Vagina (tissue), 2 donors: ENCODE measurements around the gene PCNA. TPM values are rescaled to one million over a fixed set of nuclear protein-coding genes. Genes with fewer than 3 reads are reported as not detected.

Experiments
- DNase-seq, 2 donors: peaks; one replicate each; pipeline ENCODE4 v3.0.0-alpha.2; 2017; ENCODE audit errors: extremely low spot score in 2 of 2
- H3K27ac ChIP-seq: fragments of 200-600 bp; sonication (generic); one replicate; pipeline ENCODE4 v1.5.1; 2019
- H3K27me3 ChIP-seq: fragments of 200-600 bp; sonication (generic); one replicate; pipeline ENCODE4 v1.5.1; 2019
- H3K36me3 ChIP-seq, 2 donors: fragments of 200-600 bp; sonication (generic); one replicate each; pipeline ENCODE4 v1.5.1; 2017 to 2019
- H3K4me1 ChIP-seq: fragments of 200-600 bp; sonication (generic); one replicate; pipeline ENCODE4 v1.5.1; 2019
- H3K4me3 ChIP-seq, 2 donors: fragments of 200-600 bp; sonication (generic); 1 replicate in 1 of 2; 2 replicates in 1 of 2; pipeline ENCODE4 v1.5.1; 2016 to 2019
- H3K9me3 ChIP-seq: fragments of 200-600 bp; sonication (generic); one replicate; pipeline ENCODE4 v1.5.1; 2019
- CTCF ChIP-seq, 3 experiments: fragments of 450-650 bp in 2 of 3; fragments of 200-600 bp in 1 of 3; sonication (generic) in 1 of 3; IDR thresholded peaks; one replicate each; pipeline ENCODE4 v1.5.1; 2017 to 2019; ENCODE audit warnings: antibody characterized with exemption in 3 of 3, mild to moderate bottlenecking in 2 of 3, moderate library complexity in 2 of 3
- POLR2A ChIP-seq, 2 donors: fragments of 450-650 bp; IDR thresholded peaks; one replicate each; pipeline ENCODE4 v1.6.1; 2017; ENCODE audit warnings: antibody characterized with exemption in 2 of 2, mild to moderate bottlenecking in 2 of 2, moderate library complexity in 2 of 2
- POLR2AphosphoS5 ChIP-seq, 2 donors: sonication (generic); formaldehyde crosslinking; IDR thresholded peaks; one replicate each; pipeline ENCODE4 v1.9.0; 2017; ENCODE audit warnings: antibody characterized with exemption in 2 of 2, mild to moderate bottlenecking in 2 of 2, low read depth in 1 of 2; ENCODE audit not compliant: insufficient read depth in 1 of 2
- intact Hi-C: fragments of 100-400 bp; cut with DNase I; formaldehyde crosslinking; loops from one replicate; pipeline ENCODE4 v1.15.1; 2023
- total RNA-seq: library from RNA; depleted of rRNA; stranded (reverse); fragments of >200 nt; gene quantifications from one replicate; pipeline ENCODE4 v1.2.3, GENCODE V29; 2016

PCNA gene
- total RNA-seq, 1 donor from 2014 or later = 42.2 TPM

- Histone ChIP-seq H3K4me1 (peaks cover 77% of the 10 kb centered on the region), H3K27ac (no peak overlapping the region)
These were observed 11.7 kb upstream of the PCNA start for GRCh38 chr20:5131502-5131901.

GRCh38 chr20:5128886-5129285 is 9.1 kb upstream of the PCNA start:
- intact Hi-C loops = no loop called here
- TF ChIP-seq POLR2A (IDR thresholded peaks at IDR 0.05) (no peak), POLR2AphosphoS5 (IDR thresholded peaks at IDR 0.05; ENCODE audit: insufficient read depth in 1 of 2, low read depth in 1 of 2) (no peak), CTCF (IDR thresholded peaks at IDR 0.05) (no peak)
- DNase-seq = no peak
- Histone ChIP-seq H3K27me3 (no peaks in the 10 kb centered on the region), H3K4me3 (no peak overlapping the region), H3K36me3 (no peaks in the 10 kb centered on the region), H3K27ac (no peak overlapping the region), H3K4me1 (peaks cover 57% of the 10 kb centered on the region), H3K9me3 (no peaks in the 10 kb centered on the region)

More at GRCh38 chr20:5131502-5131901, 11.7 kb upstream of the PCNA start:
- Histone ChIP-seq H3K27me3 (no peaks in the 10 kb centered on the region), H3K9me3 (no peaks in the 10 kb centered on the region), H3K36me3 (peaks cover 0 to 3% of the 10 kb centered on the region in 2 donors), H3K4me3 (no peak overlapping the region)
- intact Hi-C loops = no loop called here
- no peak for DNase-seq
- TF ChIP-seq CTCF (IDR thresholded peaks at IDR 0.05) (no peak), POLR2AphosphoS5 (IDR thresholded peaks at IDR 0.05; ENCODE audit: insufficient read depth in 1 of 2, low read depth in 1 of 2) (no peak), POLR2A (IDR thresholded peaks at IDR 0.05) (no peak)

DNA sequence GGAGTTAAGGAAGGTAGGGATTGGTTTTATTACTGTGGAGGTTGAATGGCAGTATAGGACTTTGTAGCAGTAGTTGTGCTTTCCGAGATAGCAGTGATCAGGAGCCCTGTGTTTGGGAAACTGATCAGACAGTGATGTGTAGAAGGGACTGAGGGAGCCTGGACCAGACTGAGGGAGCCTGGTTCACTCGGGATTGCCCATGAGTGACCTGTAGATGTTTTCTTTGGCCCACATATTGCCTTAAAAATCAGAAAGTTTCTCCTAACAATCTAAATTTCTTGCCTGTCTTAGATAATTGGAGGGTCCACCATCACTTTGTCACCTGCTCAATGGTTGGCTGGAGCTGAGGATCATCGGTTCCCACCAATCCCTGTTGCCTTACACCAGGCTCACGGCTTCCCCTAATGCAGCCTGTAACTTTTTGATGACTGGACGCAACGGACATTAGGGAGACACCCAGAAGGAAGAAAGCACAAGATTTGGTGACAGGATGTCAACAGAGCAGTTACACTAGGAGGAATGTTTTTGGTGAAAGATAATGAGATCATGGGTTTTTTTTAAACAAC is 8.2 kb upstream of the PCNA start:
- Histone ChIP-seq H3K27ac (peak overlapping the region; percentile 98), H3K27me3 (no peaks in the 10 kb centered on the region), H3K9me3 (no peaks in the 10 kb centered on the region), H3K36me3 (no peaks in the 10 kb centered on the region), H3K4me1 (peaks cover 47% of the 10 kb centered on the region), H3K4me3 (peak overlapping the region; percentile 95 to 96)
- TF ChIP-seq CTCF (IDR thresholded peaks at IDR 0.05) (no peak), POLR2AphosphoS5 (IDR thresholded peaks at IDR 0.05; ENCODE audit: insufficient read depth in 1 of 2, low read depth in 1 of 2) (no peak), POLR2A (IDR thresholded peaks at IDR 0.05) (no peak)
- intact Hi-C loops = loop anchor here (2.0 kb wide), 1 partner anchor 65 kb away; no protein-coding TSS in a partner anchor
- DNase-seq = no peak

DNA sequence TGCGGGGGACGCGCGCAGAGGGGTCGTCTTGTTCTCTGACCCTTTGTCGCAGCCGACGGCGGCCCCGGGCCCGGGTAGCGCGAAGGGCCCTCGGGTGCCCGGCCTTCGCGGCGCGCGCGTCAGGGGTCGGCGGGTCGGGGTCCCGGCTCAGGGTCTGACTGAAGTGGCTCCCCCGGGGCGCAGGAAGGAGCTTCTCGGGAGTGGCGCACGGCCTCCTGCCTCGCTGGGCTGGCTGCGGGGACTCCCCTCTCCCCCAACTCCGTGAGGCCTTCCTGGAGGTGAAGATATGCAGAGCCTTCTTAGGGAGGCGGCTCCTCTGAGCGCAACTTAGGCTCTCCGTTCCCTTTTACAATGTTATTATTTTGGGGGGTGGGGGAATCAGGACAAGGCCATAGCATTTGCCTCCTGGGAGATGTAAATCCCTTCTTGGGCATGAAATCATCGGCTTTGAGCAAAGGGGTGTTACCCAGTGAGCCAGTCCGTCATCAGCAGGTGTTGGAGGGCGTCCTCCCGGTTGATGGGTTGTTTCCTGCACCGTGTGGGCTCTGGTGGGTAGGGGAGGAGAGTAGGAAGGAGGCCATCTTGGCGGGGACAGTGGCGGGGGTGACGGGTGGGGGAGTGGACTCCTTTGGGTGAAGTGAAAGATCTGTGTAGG is 7.6 kb upstream of the PCNA start:
- TF ChIP-seq POLR2AphosphoS5 (IDR thresholded peaks at IDR 0.05; ENCODE audit: insufficient read depth in 1 of 2, low read depth in 1 of 2) (no peak), CTCF (IDR thresholded peaks at IDR 0.05) (no peak), POLR2A (IDR thresholded peaks at IDR 0.05) (no peak)
- no peaks in the 10 kb centered on the region for H3K9me3 ChIP-seq
- DNase-seq = no peak
- no peaks in the 10 kb centered on the region for H3K27me3 ChIP-seq
- intact Hi-C loops = loop anchor here (2.0 kb wide), 1 partner anchor 65 kb away; no protein-coding TSS in a partner anchor
- no peaks in the 10 kb centered on the region for H3K36me3 ChIP-seq
- peak overlapping the region; percentile 95 to 96 for H3K4me3 ChIP-seq
- peak overlapping the region; percentile 98 for H3K27ac ChIP-seq
- peaks cover 42% of the 10 kb centered on the region for H3K4me1 ChIP-seq
